GM19455 (cell line): Measurements from ENCODE around the gene FOXO3.
"Not testable (repeated sequence)": the region's sequence is repeated elsewhere in the genome, so short reads cannot be mapped to it uniquely, and the experiment has no call there.

ENCODE experiments used
- ATAC-seq: cut with Tn5 transposase; IDR thresholded peaks from one replicate; pipeline ENCODE4 v1.9.1; 2021; ENCODE audit not compliant: unreplicated experiment

FOXO3 gene

GRCh38 chr6:108560463-108561308 is at the start of gene FOXO3:
TSS of gene FOXO3 (plus strand) at chr6:108560917. CDS start at chr6:108561209, 292 bp downstream.
- no peak for ATAC-seq

- no peak for ATAC-seq
Observed at GRCh38 chr6:108518714-108519576, 41.8 kb upstream of the FOXO3 start.

DNA sequence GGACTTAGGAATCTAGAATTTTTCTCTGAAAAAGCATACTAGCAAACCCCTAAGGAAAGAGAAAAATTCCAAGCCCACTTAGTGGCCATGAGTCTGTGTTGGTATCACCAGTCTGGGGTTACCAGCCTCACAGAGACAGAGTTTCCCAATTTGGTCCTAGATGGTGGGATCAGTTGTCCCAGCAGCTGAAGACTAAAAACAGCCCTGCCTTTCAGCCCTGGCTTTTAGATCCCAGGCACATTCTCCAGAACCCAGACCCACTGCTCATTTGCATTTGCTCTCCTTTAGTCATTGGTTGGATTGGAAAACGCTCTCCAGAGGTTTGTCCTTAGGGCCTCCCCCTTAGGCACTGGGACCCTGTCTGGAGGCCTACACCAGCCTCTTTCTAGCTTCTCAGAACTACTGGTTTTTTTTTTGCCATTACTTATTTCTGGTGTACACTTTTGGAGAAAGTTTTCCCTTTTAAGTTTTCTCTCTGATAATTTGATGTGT is 39.1 kb upstream of the FOXO3 start:
- no peak for ATAC-seq

DNA sequence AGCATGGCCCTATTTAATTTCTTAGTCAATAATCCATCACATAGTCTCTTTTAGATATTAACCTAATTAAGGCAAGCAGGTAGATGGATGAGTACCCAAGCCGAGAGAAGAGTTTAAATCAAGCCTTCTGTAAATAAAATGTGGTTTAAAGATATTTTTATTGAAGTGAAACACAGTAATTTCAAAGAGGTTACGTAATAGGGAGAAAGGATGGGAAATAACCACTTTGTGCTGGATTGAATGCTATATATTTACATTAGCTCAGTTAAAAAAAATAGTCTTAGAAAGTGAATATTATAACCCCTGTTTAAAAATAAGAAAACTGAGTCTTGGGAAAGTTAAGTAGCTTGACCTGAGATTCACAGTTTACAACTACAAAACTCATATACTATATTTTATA is 37.0 kb upstream of the FOXO3 start:
- no peak for ATAC-seq

- ATAC-seq = no peak
Observed at GRCh38 chr6:108524528-108525248, 36.0 kb upstream of the FOXO3 start.

- no peak for ATAC-seq
Observed at GRCh38 chr6:108526739-108527174, 34.0 kb upstream of the FOXO3 start.

DNA sequence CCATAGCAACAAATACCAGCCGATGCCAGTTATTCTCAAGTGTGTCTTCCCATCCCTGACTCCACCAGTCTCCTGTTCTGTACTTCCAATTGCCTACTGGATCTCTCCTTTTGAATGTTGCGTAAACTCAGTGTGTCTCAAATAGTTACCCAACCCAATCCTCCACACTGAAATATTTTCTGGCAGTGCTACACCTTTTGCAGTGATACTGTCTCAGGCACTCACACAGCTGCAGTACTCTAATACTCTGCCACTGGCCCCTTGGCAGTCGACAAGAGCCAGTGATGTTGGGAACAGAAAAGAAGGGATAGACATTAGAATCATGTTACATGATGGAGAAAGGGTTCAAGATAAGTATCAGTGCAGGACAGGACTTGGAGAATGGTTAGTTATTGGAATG is 31.8 kb upstream of the FOXO3 start:
- no peak for ATAC-seq

DNA sequence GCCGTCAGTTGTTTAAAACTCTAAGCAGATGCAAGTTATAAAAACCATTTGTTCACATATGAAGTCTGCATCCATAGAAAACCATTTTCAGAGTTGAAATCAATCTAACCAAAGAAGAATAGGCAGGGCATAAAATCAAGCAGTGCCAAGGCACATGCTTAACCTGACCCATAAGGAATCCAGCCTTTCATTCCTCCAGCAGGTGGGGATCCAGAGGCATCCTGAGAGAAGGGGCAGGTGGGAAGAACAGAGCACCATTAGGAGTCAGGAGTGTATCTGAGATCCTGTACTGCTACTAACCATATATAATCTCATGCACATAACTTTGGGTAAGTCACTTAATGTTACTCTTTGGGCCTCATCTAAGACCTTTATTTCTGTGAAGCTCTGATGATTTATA is 29.4 kb upstream of the FOXO3 start:
- ATAC-seq = no peak

DNA sequence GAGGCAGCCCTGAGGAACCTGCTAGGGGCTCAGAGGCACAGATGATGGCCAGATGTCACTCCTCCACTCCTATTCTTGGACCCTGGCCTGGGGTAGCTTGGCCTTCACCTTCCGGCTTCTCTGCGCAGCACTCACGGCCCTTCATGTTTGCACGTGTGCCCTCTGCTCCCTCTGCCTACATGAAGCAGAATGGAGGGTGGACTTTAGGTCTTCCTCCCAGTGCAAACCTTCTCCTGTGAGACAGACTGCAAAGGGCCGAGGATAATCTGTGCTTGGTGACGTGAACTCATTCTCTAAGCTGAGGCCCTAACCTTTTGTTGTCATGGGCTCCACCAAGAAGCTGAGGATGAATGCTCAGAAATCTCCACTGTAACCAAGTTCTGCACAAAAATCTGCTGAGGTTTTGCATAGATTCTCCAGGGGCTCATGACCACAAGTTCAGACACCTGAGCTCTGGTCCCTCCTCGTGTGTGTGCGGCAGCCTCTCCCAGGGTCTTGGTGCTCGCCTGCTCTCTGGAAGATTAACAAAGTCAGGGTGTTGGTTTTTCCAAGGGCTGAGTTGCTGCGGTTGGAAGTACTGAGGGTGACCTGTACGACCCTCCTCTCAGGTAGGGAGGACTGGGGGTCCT is 25.5 kb upstream of the FOXO3 start:
- no peak for ATAC-seq

- ATAC-seq = not testable (repeated sequence)
Observed at GRCh38 chr6:108535920-108536535, 24.7 kb upstream of the FOXO3 start.

- no peak for ATAC-seq
Observed at GRCh38 chr6:108541843-108542759, 18.6 kb upstream of the FOXO3 start.

- no peak for ATAC-seq
Observed at GRCh38 chr6:108543175-108543940, 17.4 kb upstream of the FOXO3 start.

- no peak for ATAC-seq
Observed at GRCh38 chr6:108544606-108545005, 16.1 kb upstream of the FOXO3 start.

- no peak for ATAC-seq
Observed at GRCh38 chr6:108546079-108547049, 14.4 kb upstream of the FOXO3 start.

GRCh38 chr6:108549241-108549640 is 11.5 kb upstream of the FOXO3 start:
- no peak for ATAC-seq

DNA sequence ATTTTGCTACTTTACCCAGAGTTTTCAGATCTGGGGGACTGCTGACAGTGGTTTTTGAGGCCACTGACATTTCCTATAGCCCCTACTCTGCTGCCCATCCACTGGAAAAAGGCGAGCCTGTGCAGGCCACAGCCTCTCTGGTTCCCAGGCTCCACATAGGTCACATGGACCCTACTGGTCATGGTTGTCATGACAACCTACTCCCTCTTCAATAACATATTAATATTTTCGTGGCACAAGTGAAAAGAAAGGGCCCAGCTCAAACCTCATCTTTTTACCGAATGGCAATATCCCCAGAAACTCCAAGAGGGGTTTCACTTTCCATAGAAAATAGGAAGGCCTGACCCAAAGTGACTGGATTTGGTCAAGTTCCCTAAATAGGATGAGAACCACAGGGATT is 11.0 kb upstream of the FOXO3 start:
- ATAC-seq = no peak

DNA sequence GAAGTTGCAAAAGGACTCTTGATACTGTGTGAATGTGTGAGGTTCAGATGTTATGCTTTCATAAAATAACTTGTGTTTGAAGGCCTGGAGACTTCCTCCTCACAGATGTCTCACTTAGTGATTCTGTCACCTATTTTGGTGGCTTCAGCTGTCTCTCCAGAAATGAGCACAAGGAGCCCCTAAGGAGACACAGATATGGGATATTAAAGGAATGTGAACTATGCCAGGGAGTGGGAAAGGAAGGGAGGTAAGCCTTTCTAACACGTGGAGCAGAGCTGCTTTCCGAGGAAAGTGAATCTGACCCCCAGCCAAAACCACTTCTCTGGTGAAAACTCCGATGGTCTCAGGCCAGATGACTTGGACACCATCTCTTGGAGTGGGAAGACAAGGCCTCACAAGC is 10.5 kb upstream of the FOXO3 start:
- ATAC-seq = no peak
